GM12801 (cell line): ENCODE results near the gene ALDH7A1.

Experiments
- TF ChIP-seq, protein P1 (sequence below): IDR thresholded peaks from one replicate; pipeline ENCODE4 v1.5.1; 2011; ENCODE audit warnings: control low read depth; ENCODE audit not compliant: insufficient read length; ENCODE audit errors: extremely low read depth

The ALDH7A1 gene

DNA sequence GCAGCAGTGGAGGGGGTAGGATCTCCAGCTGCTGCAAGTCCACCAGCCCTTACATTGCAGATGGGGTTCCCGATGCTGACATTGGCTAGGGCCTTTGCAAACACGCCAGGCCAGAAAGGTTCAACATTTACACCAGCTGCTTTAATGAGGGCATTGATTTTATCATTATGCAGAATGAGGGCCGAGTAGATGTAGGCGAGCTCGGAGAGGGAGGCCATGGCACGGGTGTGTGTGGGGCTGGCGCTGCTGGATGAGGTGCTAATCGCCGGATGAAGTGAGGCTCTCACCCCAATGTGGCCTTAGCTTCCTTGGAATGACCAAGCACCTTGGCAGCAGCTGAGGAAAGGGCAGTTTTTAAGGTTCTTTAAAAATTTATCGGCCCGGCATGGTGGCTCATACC lies 33.1 kb upstream of the ALDH7A1 start:
- TF ChIP-seq, protein P1, sequence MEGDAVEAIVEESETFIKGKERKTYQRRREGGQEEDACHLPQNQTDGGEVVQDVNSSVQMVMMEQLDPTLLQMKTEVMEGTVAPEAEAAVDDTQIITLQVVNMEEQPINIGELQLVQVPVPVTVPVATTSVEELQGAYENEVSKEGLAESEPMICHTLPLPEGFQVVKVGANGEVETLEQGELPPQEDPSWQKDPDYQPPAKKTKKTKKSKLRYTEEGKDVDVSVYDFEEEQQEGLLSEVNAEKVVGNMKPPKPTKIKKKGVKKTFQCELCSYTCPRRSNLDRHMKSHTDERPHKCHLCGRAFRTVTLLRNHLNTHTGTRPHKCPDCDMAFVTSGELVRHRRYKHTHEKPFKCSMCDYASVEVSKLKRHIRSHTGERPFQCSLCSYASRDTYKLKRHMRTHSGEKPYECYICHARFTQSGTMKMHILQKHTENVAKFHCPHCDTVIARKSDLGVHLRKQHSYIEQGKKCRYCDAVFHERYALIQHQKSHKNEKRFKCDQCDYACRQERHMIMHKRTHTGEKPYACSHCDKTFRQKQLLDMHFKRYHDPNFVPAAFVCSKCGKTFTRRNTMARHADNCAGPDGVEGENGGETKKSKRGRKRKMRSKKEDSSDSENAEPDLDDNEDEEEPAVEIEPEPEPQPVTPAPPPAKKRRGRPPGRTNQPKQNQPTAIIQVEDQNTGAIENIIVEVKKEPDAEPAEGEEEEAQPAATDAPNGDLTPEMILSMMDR = no peak

DNA sequence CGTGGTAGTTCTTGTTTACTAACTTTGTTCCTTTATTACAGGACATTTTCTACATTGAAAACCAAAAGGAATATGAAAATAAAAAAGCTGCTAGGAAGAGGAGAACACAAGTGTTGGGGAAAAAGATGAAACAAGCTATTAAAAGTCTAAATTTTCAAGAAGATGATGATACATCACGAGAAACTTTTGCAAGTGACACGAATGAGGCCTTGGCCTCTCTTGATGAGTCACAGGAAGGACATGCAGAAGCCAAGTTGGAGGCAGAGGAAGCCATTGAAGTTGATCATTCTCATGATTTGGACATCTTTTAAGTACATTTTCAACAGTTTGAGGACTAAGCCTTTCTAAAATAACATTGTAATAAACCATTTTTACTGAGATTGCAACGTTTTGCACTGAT lies 29.5 kb upstream of the ALDH7A1 start:
- TF ChIP-seq, protein P1 = no peak

DNA sequence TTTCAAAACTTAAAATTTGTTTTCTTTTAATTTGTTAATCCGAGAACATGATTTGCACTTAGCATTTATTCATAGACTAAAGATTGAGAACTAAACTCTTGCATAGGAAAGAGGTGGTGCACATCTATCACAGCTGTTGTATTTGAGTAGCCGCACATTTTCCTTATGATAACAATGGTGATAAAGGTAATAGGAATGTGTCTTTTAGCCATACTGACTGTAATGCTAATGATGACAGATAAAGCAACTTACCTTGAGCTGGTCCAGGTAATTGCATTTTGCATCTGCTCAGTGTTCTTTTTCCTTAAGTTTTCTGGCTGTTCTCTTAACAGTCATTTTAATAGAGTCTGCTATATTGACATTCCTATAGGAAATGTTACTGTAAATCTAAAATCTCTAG lies 24.8 kb upstream of the ALDH7A1 start:
- TF ChIP-seq, protein P1 = no peak

DNA sequence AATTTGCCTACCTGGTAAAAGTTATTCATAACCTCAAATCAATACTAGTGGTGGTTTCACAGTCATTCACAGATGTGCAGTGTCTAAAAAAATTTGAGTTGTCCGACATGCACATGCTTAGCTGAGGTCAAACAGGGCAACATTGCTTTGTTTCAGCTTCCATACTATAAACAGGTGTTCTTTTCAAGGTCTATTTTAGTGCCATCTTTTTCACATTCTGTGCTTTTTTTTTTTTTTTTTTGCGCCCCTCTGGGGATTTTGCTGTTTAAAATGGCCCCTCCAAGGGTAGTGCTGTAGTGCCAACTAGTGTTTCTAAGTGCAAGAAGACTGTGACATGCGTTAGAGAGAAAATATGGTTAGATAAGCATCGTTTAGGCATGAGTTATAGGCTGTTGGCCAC lies 20.3 kb upstream of the ALDH7A1 start:
- TF ChIP-seq, protein P1 = no peak

DNA sequence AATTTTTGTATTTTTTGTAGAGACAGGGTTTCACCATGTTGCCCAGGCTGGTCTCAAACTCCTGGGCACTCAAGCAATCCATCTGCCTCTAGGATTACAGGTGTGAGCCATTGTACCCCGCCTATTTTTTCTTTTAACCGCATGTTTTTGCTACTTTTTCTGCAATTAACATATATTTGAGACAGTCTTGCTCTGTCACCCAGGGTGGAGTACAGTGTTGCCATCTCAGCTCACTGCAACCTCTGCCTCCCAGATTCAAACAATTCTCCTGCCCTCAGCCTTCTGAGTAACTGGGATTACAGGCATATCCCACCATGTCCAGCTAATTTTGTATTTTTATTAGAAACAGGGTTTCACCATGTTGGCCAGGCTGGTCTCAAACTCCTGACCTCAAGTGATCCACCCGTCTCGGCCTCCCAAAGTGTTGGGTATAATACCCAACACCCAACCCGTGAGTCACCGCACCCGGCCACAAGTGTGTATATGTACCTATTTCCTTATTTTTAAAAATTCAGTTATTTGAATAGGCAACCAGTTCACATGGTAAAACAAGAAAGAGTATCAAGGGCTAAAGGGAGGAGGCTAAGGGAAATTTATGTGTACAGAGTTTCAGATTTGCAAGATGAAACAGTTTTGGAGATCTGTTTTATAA lies 19.0 kb upstream of the ALDH7A1 start:
- TF ChIP-seq, protein P1 = no peak

DNA sequence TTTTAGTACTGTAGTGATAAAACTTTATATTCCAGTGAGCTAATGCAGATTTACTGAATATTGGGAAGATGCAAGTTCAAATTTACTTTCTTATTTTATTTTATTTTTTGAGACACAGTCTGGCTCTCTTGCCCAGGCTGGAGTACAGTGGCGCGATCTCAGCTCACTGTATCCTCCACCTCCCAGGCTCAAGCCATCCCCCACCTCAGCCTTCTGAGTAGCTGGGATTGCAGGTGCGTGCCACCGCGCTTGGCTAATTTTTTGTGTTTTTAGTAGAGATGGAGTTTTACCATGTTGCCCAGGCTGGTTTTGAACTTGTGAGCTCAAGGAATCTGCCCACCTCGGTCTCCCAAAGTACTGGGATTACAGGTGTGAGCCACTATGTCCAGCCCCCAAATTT lies 15.6 kb upstream of the ALDH7A1 start:
- TF ChIP-seq, protein P1 = no peak

DNA sequence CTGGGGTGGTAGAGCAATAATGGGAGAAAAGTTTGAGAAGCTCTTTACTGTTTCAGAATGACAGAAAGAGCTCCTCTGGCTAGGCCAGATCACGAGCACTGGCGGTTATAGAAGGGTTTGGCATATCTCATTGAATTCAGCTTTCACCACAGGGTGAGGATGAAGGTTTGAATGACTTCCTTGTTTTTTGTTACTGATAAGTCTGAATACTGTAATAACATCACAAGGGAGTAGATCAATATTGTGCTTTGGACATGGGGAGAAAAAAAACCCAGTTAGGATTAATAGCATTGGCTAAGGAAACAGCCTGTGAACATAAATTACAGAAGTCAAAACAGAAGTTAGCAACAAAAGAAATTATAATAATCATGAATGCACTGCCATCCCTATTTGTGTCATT lies 15.1 kb upstream of the ALDH7A1 start:
- TF ChIP-seq, protein P1 = no peak
